KMS-11 (cell line): Measurements from ENCODE around the gene SPRY1.
A peak's percentile ranks its signal among the peaks of the same experiment; 100 is the strongest.

Experiments used
- H2AFZ ChIP-seq: fragments of 200-600 bp; sonication (generic); 2 replicates; pipeline ENCODE4 v1.6.1; 2016; ENCODE audit warnings: antibody characterized with exemption, mixed run types, low read depth
- H3K27ac ChIP-seq: fragments of 200-600 bp; sonication (generic); 2 replicates; pipeline ENCODE4 v1.6.1; 2016; ENCODE audit warnings: mild to moderate bottlenecking, mixed run types
- H3K27me3 ChIP-seq: fragments of 200-600 bp; sonication (generic); 2 replicates; pipeline ENCODE4 v1.6.1; 2017; ENCODE audit warnings: mild to moderate bottlenecking, low read depth, mixed run types, moderate library complexity; ENCODE audit not compliant: insufficient read depth
- H3K36me3 ChIP-seq: fragments of 200-600 bp; sonication (generic); 2 replicates; pipeline ENCODE4 v1.6.1; 2017; ENCODE audit warnings: mild to moderate bottlenecking, mixed run types; ENCODE audit not compliant: insufficient read depth
- H3K4me1 ChIP-seq: fragments of 200-600 bp; sonication (generic); 2 replicates; pipeline ENCODE4 v1.6.1; 2016; ENCODE audit warnings: mild to moderate bottlenecking, low read depth, mixed run types; ENCODE audit not compliant: poor library complexity, severe bottlenecking
- H3K4me2 ChIP-seq: fragments of 200-600 bp; sonication (generic); 2 replicates; pipeline ENCODE4 v1.7.0; 2016; ENCODE audit warnings: mild to moderate bottlenecking, mixed run types
- H3K4me3 ChIP-seq: fragments of 200-600 bp; sonication (generic); IDR thresholded peaks from 2 replicates; pipeline ENCODE4 v1.6.1; 2017; ENCODE audit warnings: low read depth, low read length, mixed read lengths; ENCODE audit not compliant: insufficient read depth
- H3K79me2 ChIP-seq: fragments of 200-600 bp; sonication (generic); 2 replicates; pipeline ENCODE4 v1.6.1; 2016; ENCODE audit warnings: low read depth, mixed run types; ENCODE audit not compliant: insufficient read depth
- H3K9ac ChIP-seq: fragments of 200-600 bp; sonication (generic); 2 replicates; pipeline ENCODE4 v1.6.1; 2016; ENCODE audit warnings: mild to moderate bottlenecking, mixed run types
- H4K20me1 ChIP-seq: fragments of 200-600 bp; sonication (generic); 2 replicates; pipeline ENCODE4 v1.6.1; 2016; ENCODE audit warnings: mild to moderate bottlenecking, mixed run types; ENCODE audit not compliant: insufficient read depth
- CTCF ChIP-seq: fragments of 200-600 bp; sonication (generic); conservative IDR thresholded peaks from 2 replicates; pipeline ENCODE4 v1.6.1; 2017; ENCODE audit warnings: low read depth, mild to moderate bottlenecking, antibody characterized with exemption, low read length, moderate library complexity, mixed read lengths

SPRY1 gene

DNA sequence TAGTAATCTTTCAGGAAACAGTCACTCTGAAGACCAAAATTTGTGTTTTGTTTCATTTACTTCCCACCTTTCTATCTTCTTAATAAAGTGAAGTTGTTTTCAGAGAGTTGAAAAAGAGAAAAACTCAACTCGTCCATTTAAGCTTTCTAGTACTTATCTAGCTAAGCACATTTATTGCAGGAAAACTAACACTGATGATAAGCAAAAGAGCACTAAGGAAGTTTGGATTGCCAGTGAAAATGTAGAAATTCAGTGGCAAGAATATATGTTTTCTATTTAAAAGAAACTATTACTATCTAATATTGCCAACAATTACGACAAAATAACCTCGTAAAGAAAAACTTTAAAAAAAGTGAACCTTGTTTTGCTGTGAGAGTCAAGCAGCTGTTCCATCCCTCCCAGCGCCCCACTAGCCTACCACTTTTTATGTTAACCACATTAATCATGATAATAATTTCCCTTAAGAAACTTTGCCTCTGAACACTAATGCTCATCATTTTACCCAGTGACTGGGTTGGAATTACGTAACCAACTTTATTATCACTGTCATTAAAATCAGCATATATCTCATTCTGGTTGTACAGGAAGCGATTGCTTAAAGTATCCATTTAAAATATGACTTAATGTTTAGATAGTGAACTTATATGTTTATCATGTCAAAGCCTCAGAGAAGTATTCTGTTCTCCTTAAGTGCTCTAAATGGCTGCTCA, 24.8 kb downstream of the SPRY1 start:
- H3K27ac ChIP-seq = no peak overlapping the region
- no peaks in the 10 kb centered on the region for H3K27me3 ChIP-seq
- H3K36me3 ChIP-seq = no peaks in the 10 kb centered on the region
- no peak for TF ChIP-seq CTCF
- H2AFZ ChIP-seq = no peak overlapping the region
- no peak overlapping the region for H3K9ac ChIP-seq
- H3K4me2 ChIP-seq = no peak overlapping the region; the same call in 1 of the 2 replicates
- no peaks in the 10 kb centered on the region for H3K79me2 ChIP-seq
- H3K4me1 ChIP-seq = peaks cover 61% of the 10 kb centered on the region
- no peak overlapping the region for H3K4me3 ChIP-seq
- no peaks in the 10 kb centered on the region for H4K20me1 ChIP-seq

- Histone ChIP-seq H3K9ac (no peak overlapping the region), H3K4me1 (peaks cover 53% of the 10 kb centered on the region), H4K20me1 (no peaks in the 10 kb centered on the region), H3K36me3 (no peaks in the 10 kb centered on the region), H2AFZ (no peak overlapping the region), H3K4me2 (peak overlapping the region; percentile 48), H3K79me2 (no peaks in the 10 kb centered on the region), H3K27ac (no peak overlapping the region), H3K27me3 (no peaks in the 10 kb centered on the region), H3K4me3 (no peak overlapping the region)
- no peak for TF ChIP-seq CTCF
These were observed 25.6 kb downstream of the SPRY1 start for GRCh38 chr4:123421937-123422781.

GRCh38 chr4:123423819-123424218, 27.2 kb downstream of the SPRY1 start:
- H3K4me3 ChIP-seq = no peak overlapping the region
- H3K36me3 ChIP-seq = no peaks in the 10 kb centered on the region
- no peak overlapping the region for H3K9ac ChIP-seq
- no peak overlapping the region for H3K27ac ChIP-seq
- H3K4me2 ChIP-seq = no peak overlapping the region
- no peaks in the 10 kb centered on the region for H3K27me3 ChIP-seq
- no peaks in the 10 kb centered on the region for H3K79me2 ChIP-seq
- no peaks in the 10 kb centered on the region for H4K20me1 ChIP-seq
- TF ChIP-seq CTCF = no peak
- H2AFZ ChIP-seq = no peak overlapping the region
- peaks cover 39% of the 10 kb centered on the region for H3K4me1 ChIP-seq

- H3K4me1 ChIP-seq = peaks cover under 1% of the 10 kb centered on the region
- H3K36me3 ChIP-seq = no peaks in the 10 kb centered on the region
- H3K79me2 ChIP-seq = no peaks in the 10 kb centered on the region
- no peak overlapping the region for H3K9ac ChIP-seq
- no peaks in the 10 kb centered on the region for H3K27me3 ChIP-seq
- no peak overlapping the region for H3K27ac ChIP-seq
- no peak overlapping the region for H3K4me2 ChIP-seq
- H4K20me1 ChIP-seq = no peaks in the 10 kb centered on the region
- H3K4me3 ChIP-seq = no peak overlapping the region
- H2AFZ ChIP-seq = no peak overlapping the region
- TF ChIP-seq CTCF = no peak
These were observed 31.4 kb downstream of the SPRY1 start for GRCh38 chr4:123427951-123428350.
